HAP-1 (cell line): Measurements from ENCODE around the gene RASSF6.
A peak's percentile ranks its signal among the peaks of the same experiment; 100 is the strongest.
"Not testable (repeated sequence)": the region's sequence is repeated elsewhere in the genome, so short reads cannot be mapped to it uniquely, and the experiment has no call there.

Experiments used
- DNase-seq, 2 experiments: peaks; one replicate each; pipeline ENCODE4 v3.0.0-alpha.2; 2016 to 2020; ENCODE audit warnings: low spot score in 2 of 2
- H3K27me3 ChIP-seq: fragments of 250-450 bp; sonication (Bioruptor Pico); 2 replicates; pipeline ENCODE4 v1.5.1; 2020; ENCODE audit warnings: low read depth, mild to moderate bottlenecking, moderate library complexity
- H3K36me3 ChIP-seq: fragments of 250-450 bp; sonication (Bioruptor Pico); replicated peaks from 2 replicates; pipeline ENCODE4 v1.5.1; 2020; ENCODE audit warnings: mild to moderate bottlenecking
- H3K4me1 ChIP-seq: fragments of 250-450 bp; sonication (Bioruptor Pico); 2 replicates; pipeline ENCODE4 v1.5.1; 2020; ENCODE audit warnings: mild to moderate bottlenecking
- H3K4me3 ChIP-seq: fragments of 250-450 bp; sonication (Bioruptor Pico); 2 replicates; pipeline ENCODE4 v1.5.1; 2020; ENCODE audit warnings: mild to moderate bottlenecking, moderate library complexity
- H3K9me3 ChIP-seq: fragments of 250-450 bp; sonication (Bioruptor Pico); 2 replicates; pipeline ENCODE4 v1.5.1; 2020; ENCODE audit warnings: mild to moderate bottlenecking, moderate library complexity
- in situ Hi-C: fragments of 300-500 bp; cut with MboI; formaldehyde crosslinking; loops from 3 replicates; pipeline ENCODE4 v1.14.3; 2020; ENCODE audit warnings: low sequenced_read_pairs, inconsistent platforms, mixed read lengths

RASSF6 gene

DNA sequence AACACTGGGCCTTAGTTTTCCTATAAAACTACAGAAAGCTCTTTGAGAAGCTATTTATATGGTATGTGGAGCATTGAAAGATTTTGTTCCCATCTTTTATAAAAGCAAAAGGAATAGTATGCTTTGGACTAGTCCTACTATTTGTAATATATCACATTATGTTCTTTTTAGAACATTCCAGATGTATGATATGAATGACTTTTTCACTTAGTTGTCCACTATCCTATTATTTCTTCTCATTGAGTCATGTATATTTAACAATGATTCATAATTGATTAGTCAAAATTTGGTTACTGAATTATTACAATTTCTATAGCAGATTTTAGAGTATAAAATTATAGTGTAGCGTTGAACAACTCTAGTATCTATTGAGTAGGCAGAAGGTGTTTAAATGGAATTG is 34.2 kb downstream of the RASSF6 start:
- DNase-seq = no peak
- in situ Hi-C loops = no loop called here
- H3K4me1 ChIP-seq = no peaks in the 10 kb centered on the region
- H3K27me3 ChIP-seq = no peaks in the 10 kb centered on the region
- H3K9me3 ChIP-seq = no peaks in the 10 kb centered on the region
- no peaks in the 10 kb centered on the region for H3K36me3 ChIP-seq
- H3K4me3 ChIP-seq = no peak overlapping the region

DNA sequence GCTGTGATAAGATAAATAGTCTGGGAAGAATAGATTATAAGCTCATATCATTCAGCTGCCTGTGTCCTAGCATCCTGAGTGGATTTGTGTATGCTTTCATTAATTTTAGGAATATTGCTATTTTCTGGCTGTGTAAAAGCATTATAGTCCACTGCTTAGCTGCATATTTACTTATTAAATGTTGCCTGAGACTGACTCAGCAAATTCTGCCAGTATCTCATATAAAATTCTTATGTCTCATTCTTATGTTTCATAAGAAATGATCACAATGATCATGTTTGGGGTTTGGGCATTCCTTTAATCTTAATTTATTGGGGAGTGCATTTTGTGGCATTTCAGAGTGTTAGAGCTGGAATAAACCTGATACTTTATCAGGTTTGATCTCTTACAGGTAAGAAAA is 34.9 kb downstream of the RASSF6 start:
- in situ Hi-C loops = no loop called here
- no peak for DNase-seq
- no peaks in the 10 kb centered on the region for H3K9me3 ChIP-seq
- no peaks in the 10 kb centered on the region for H3K4me1 ChIP-seq
- H3K36me3 ChIP-seq = no peaks in the 10 kb centered on the region
- no peak overlapping the region for H3K4me3 ChIP-seq
- no peaks in the 10 kb centered on the region for H3K27me3 ChIP-seq

- no peaks in the 10 kb centered on the region for H3K9me3 ChIP-seq
- no peaks in the 10 kb centered on the region for H3K36me3 ChIP-seq
- in situ Hi-C loops = no loop called here
- H3K4me1 ChIP-seq = no peaks in the 10 kb centered on the region
- 0 out of 2 replicates have a peak, but pooled peaks cover 2% of the 10 kb centered on the region for H3K27me3 ChIP-seq
- H3K4me3 ChIP-seq = no peak overlapping the region
- peak; percentile 12 to 46 for DNase-seq
These were observed 36.6 kb downstream of the RASSF6 start for GRCh38 chr4:73583666-73584065.

DNA sequence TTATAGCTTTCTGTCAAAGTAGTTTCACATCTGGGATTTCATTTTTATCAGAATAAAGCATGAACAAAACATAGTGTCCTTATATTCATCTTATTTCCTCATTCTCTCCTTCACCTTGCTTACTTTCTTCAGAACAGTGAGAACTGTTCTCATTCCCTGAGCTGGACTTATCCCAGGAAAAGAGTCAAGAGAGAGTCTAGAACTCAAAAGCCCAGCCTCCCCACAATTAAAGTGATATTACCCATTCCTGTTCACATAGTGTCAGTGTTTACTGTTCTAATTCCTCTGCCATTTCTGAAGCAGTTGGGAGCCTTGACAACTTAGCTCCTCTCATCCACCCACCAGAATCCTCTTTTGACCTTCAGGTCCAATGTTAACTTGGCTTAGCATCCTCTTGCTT is 42.9 kb downstream of the RASSF6 start:
- H3K4me1 ChIP-seq = no peaks in the 10 kb centered on the region
- H3K27me3 ChIP-seq = peaks cover 8% of the 10 kb centered on the region; the same call in 1 of the 2 replicates
- DNase-seq = no peak
- no peak overlapping the region for H3K4me3 ChIP-seq
- no peaks in the 10 kb centered on the region for H3K9me3 ChIP-seq
- no peaks in the 10 kb centered on the region for H3K36me3 ChIP-seq
- in situ Hi-C loops = no loop called here

- no peaks in the 10 kb centered on the region for H3K4me1 ChIP-seq
- H3K36me3 ChIP-seq = no peaks in the 10 kb centered on the region
- no peak for DNase-seq
- peaks cover 8% of the 10 kb centered on the region; the same call in 1 of the 2 replicates for H3K27me3 ChIP-seq
- in situ Hi-C loops = no loop called here
- H3K4me3 ChIP-seq = no peak overlapping the region
- no peaks in the 10 kb centered on the region for H3K9me3 ChIP-seq
These were observed 43.9 kb downstream of the RASSF6 start for GRCh38 chr4:73576381-73576780.

GRCh38 chr4:73575660-73576059 is 44.6 kb downstream of the RASSF6 start:
- no peak overlapping the region for H3K4me3 ChIP-seq
- in situ Hi-C loops = no loop called here
- DNase-seq = no peak
- no peaks in the 10 kb centered on the region for H3K9me3 ChIP-seq
- no peaks in the 10 kb centered on the region for H3K36me3 ChIP-seq
- H3K27me3 ChIP-seq = peaks cover 8% of the 10 kb centered on the region; the same call in 1 of the 2 replicates
- no peaks in the 10 kb centered on the region for H3K4me1 ChIP-seq

DNA sequence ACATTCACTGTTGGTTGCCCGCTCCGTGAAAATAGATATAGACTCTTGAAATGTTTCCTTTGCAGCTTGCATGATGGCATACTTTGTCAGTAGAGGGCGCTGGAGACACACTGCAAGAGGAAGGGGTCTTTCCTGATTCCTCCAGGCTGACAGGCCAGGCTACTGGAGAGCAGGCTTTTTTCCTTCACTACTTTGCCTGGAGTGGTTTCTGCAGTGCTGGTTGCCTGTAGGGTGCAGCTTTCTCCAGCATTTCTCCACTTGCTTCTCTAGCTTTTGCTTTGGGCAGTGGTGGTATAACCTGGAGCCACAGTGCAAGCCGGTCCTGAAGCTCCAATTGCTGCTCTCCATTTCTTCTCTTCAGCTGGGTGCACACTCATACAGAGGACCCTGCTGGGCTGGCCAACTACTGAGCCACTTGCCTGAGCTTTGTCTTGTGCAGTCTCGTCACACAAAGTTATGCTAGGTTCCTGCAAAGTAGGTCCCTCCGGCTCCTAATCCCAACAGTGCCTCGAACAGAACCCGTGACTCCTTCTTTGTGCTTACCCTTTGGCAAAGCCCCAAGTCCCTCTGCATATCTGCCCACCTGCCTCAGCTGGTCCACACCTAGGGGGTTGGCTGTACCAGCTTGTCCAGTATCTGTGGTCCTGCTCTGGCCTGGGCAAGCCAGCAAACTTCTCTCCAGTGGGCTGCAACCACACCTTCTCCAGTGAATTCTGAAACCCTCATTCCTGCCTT is 46.3 kb downstream of the RASSF6 start:
- H3K9me3 ChIP-seq = no peaks in the 10 kb centered on the region
- in situ Hi-C loops = loop anchor here (25.0 kb wide), 1 partner anchor 237 kb away; no protein-coding TSS in a partner anchor
- peaks cover 6% of the 10 kb centered on the region; the same call in 1 of the 2 replicates for H3K27me3 ChIP-seq
- H3K4me3 ChIP-seq = no peak overlapping the region
- H3K4me1 ChIP-seq = no peaks in the 10 kb centered on the region
- DNase-seq = peak; percentile 58 to 80
- no peaks in the 10 kb centered on the region for H3K36me3 ChIP-seq

DNA sequence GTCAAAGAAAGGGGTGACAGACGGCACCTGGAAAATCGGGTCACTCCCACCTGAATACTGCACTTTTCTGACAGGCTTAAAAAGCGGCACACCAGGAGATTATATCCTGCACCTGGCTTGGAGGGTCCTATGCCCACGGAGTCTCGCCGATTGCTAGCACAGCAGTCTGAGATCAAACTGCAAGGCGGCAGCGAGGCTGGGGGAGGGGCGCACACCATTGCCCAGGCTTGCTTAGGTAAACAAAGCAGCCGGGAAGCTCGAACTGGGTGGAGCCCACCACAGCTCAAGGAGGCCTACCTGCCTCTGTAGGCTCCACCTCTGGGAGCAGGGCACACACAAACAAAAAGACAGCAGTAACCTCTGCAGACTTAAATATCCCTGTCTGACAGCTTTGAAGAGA is 69.4 kb downstream of the RASSF6 start:
- in situ Hi-C loops = loop anchor here (25.0 kb wide), 1 partner anchor 214 kb away; no protein-coding TSS in a partner anchor
- not testable (repeated sequence) for H3K4me3 ChIP-seq, H3K36me3 ChIP-seq, H3K4me1 ChIP-seq, H3K9me3 ChIP-seq, DNase-seq, H3K27me3 ChIP-seq

DNA sequence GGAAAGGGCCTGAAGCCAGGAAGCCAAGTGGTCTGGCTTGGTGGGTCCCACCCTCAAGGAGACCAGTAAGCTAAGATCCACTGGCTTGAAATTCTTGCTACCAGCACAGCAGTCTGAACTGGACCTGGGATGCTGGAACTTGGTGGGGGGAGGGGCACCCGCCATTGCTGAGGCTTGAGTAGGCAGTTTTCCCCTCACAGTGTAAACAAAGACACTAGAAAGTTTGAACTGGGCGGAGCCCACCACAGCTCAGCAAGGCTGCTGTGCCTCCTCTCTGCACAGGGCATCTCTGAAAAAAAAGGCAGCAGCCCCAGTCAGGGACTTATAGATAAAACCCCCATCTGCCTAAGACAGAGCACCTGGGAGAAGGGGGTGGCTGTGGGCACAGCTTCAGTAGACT is 75.6 kb downstream of the RASSF6 start:
- Histone ChIP-seq H3K4me3 (no peak overlapping the region), H3K36me3 (no peaks in the 10 kb centered on the region), H3K9me3 (no peaks in the 10 kb centered on the region), H3K27me3 (no peaks in the 10 kb centered on the region), H3K4me1 (no peaks in the 10 kb centered on the region)
- in situ Hi-C loops = no loop called here
- DNase-seq = no peak

- no peaks in the 10 kb centered on the region for H3K27me3 ChIP-seq
- in situ Hi-C loops = no loop called here
- no peaks in the 10 kb centered on the region for H3K36me3 ChIP-seq
- no peak overlapping the region for H3K4me3 ChIP-seq
- no peak for DNase-seq
- H3K9me3 ChIP-seq = no peaks in the 10 kb centered on the region
- no peaks in the 10 kb centered on the region for H3K4me1 ChIP-seq
These were observed 79.0 kb downstream of the RASSF6 start for GRCh38 chr4:73541251-73541650.

- no peak overlapping the region for H3K4me3 ChIP-seq
- no peaks in the 10 kb centered on the region for H3K27me3 ChIP-seq
- no peaks in the 10 kb centered on the region for H3K9me3 ChIP-seq
- in situ Hi-C loops = no loop called here
- no peaks in the 10 kb centered on the region for H3K36me3 ChIP-seq
- DNase-seq = no peak
- no peaks in the 10 kb centered on the region for H3K4me1 ChIP-seq
These were observed 79.4 kb downstream of the RASSF6 start for GRCh38 chr4:73540826-73541225.

DNA sequence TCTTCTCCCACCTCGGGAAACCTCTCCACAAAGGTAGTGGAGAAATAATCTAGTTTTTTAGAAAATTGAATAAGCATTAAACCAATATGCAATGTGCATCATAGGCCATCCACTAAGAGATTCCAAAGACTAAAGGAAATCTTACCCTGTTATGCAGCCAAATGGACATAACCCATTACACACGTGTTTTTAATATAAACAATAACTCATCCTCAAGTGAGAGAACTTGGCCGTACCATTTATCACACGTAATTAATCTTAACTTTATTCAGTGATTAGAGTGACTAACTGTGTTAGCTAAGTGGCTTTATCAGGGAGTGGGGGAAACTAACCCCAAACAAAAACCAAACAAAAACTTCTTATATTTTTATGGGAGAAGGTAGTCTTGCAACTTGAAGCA is 80.8 kb downstream of the RASSF6 start:
- no peak overlapping the region for H3K4me3 ChIP-seq
- H3K36me3 ChIP-seq = no peaks in the 10 kb centered on the region
- H3K9me3 ChIP-seq = no peaks in the 10 kb centered on the region
- H3K4me1 ChIP-seq = no peaks in the 10 kb centered on the region
- in situ Hi-C loops = no loop called here
- H3K27me3 ChIP-seq = no peaks in the 10 kb centered on the region
- DNase-seq = no peak

DNA sequence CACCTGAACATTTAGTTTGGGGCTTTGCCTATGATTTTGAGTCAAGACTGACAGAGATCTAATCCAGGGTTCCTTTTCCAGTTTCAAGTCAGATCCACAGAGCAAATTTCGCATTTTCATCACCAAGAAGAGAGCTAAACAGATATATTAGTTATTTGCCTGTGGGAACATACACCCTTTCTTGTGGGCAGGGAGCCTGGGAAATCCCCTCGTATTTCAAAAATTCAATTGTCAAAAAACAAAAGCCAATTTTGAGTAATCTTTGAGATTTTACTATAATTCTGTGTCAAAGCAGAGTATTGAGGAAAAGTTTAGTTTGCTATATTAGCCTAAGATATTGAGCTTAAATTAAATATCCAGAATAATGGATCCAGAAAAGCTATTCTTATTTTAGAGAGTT is 82.1 kb downstream of the RASSF6 start:
- Histone ChIP-seq H3K4me3 (no peak overlapping the region), H3K27me3 (no peaks in the 10 kb centered on the region), H3K9me3 (no peaks in the 10 kb centered on the region), H3K4me1 (no peaks in the 10 kb centered on the region), H3K36me3 (no peaks in the 10 kb centered on the region)
- in situ Hi-C loops = no loop called here
- DNase-seq = no peak

DNA sequence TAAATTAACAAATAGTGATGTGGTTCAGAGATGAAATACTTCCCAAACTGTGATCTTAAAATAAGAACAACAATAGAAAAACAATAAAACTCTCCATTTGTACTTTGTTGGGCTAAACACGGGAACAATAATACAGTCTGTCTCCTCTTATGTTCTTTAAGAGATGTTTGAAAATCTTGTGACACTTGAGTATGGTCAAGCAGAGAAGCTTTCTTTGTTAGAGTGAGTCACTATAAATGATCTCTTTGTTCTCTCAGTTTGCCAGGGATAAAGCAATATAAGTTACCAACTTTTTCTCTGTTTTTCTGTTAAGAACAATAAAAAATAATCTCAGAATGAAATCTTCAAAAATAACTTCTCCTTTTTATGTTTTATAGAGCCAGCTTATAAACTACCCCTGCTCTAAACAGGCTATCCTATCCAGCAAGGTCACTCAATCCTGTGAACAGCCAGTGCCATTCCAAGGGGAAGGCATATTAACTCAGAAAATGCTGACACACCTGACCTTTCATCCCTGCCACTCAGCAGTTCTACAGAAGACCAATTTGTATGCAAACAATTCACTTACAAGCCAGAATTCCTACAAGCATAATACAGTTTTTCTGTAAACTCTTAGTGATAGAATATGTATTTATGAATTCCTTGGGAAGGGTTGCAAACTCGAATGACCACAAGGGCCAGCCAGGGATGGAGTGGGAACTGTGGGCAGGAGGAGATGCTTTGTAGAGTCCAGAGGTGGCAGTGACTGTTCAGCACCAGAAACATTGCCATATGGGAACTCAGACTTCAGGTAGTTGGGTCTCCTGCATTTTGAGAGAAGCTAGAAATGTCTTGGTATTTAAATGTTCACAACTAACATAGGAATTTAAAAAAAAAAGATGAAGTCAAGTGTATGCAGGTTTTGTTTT is 86.5 kb downstream of the RASSF6 start:
- no peaks in the 10 kb centered on the region for H3K4me1 ChIP-seq
- no peaks in the 10 kb centered on the region for H3K36me3 ChIP-seq
- no peak overlapping the region for H3K4me3 ChIP-seq
- H3K27me3 ChIP-seq = no peaks in the 10 kb centered on the region
- H3K9me3 ChIP-seq = no peaks in the 10 kb centered on the region
- in situ Hi-C loops = no loop called here
- no peak for DNase-seq
